Activated naive CD4-positive, alpha-beta T cell treated with anti-CD3 and anti-CD28 coated beads, Interleukin-2, amount 50 U/mL, for 24 hours (primary cell): ENCODE measurements around the gene GGCX.
"Not testable (repeated sequence)": the region's sequence is repeated elsewhere in the genome, so short reads cannot be mapped to it uniquely, and the experiment has no call there.

Experiments used
- H3K27ac Mint-ChIP-seq: one replicate; pipeline ENCODE4 v1.8.0; 2021; ENCODE audit warnings: mild to moderate bottlenecking, mixed read lengths
- H3K27me3 Mint-ChIP-seq: one replicate; pipeline ENCODE4 v1.8.0; 2021; ENCODE audit warnings: mixed read lengths
- H3K36me3 Mint-ChIP-seq: one replicate; pipeline ENCODE4 v1.8.0; 2021; ENCODE audit warnings: mixed read lengths
- H3K4me1 Mint-ChIP-seq: one replicate; pipeline ENCODE4 v1.8.0; 2021; ENCODE audit warnings: mixed read lengths
- H3K4me3 Mint-ChIP-seq: one replicate; pipeline ENCODE4 v1.8.0; 2021; ENCODE audit warnings: mild to moderate bottlenecking, mixed read lengths
- H3K9me3 Mint-ChIP-seq: one replicate; pipeline ENCODE4 v1.8.0; 2021; ENCODE audit warnings: mixed read lengths

The GGCX gene

DNA sequence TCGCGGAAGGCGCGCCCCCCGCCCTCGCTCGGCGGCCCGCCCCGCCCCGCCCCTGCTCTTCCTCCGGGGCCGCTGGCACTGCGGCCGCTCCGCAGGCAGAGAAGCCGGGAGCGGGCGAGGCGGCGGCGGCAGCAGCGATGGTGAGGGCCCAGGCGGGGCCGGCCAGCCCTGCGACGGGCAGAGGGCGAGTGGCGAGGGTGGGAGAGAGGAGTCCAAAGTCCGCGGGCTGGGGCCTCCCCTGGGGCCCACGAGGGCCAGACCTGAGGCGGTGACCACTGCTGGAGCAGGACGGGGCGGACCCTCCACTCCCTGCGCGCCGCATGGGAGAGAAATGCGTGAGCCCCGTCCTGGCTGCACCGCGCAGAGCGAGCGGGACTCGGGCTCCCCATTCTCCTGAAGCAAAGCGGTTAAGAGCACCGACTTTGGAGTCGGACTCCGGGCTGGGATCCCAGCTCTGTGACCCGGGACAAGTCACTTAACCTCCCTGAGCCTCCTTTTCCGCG is 23.1 kb upstream of the GGCX start, which contains the start of gene VAMP5:
VAMP5 (plus strand) TSS at position 78 of the 503 bp plus-strand sequence; CDS start at position 138, 60 bp downstream.
- Mint-ChIP-seq H3K4me1 (peaks cover 64% of the 10 kb centered on the region), H3K4me3 (peak within 1 kb of the TSS; percentile 87), H3K27me3 (no peaks in the 10 kb centered on the region), H3K36me3 (no peaks in the 10 kb centered on the region), H3K27ac (peak within 1 kb of the TSS; percentile 94), H3K9me3 (no peaks in the 10 kb centered on the region)

DNA sequence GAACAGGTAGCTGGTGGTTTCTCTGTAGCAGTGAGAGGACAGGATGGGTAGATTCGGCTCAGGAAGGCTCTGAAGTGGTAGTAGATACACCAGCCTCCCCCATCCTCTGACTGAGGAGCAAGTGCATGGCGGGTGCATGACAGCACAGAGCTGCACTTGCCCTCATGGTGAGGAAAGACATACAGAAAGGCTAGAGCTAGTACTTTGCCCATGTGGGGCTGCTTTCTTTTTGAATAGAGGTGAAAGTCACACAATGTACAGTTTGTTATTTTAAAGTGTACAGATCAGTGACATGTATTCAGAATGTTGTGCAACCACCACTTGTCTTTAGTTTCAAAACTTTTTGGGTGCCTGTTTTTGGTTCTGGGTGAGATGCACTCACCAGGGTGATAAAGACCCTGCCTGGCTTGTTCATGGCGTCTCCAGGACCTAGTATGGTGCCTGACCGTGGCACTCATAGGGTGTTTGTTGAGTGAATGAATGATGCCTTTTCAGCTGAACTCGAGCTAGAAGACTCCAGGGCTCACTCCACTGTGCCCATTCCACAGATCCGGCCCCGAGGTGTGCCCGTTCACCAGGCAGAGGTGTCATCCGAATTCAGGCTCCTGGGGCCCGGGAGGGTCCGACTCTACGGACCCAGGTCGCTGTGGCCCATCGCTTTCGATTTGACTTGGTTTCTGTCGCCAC is 22.5 kb upstream of the GGCX start:
- H3K27ac Mint-ChIP-seq = peak overlapping the region; percentile 92
- H3K27me3 Mint-ChIP-seq = no peaks in the 10 kb centered on the region
- no peaks in the 10 kb centered on the region for H3K36me3 Mint-ChIP-seq
- peak overlapping the region; percentile 87 for H3K4me3 Mint-ChIP-seq
- no peaks in the 10 kb centered on the region for H3K9me3 Mint-ChIP-seq
- peaks cover 68% of the 10 kb centered on the region for H3K4me1 Mint-ChIP-seq

- no peaks in the 10 kb centered on the region for H3K36me3 Mint-ChIP-seq
- H3K4me1 Mint-ChIP-seq = peaks cover 70% of the 10 kb centered on the region
- H3K9me3 Mint-ChIP-seq = no peaks in the 10 kb centered on the region
- no peaks in the 10 kb centered on the region for H3K27me3 Mint-ChIP-seq
- H3K27ac Mint-ChIP-seq = peak overlapping the region; percentile 39
- H3K4me3 Mint-ChIP-seq = no peak overlapping the region
These were observed 21.2 kb upstream of the GGCX start for GRCh38 chr2:85582492-85582891.

DNA sequence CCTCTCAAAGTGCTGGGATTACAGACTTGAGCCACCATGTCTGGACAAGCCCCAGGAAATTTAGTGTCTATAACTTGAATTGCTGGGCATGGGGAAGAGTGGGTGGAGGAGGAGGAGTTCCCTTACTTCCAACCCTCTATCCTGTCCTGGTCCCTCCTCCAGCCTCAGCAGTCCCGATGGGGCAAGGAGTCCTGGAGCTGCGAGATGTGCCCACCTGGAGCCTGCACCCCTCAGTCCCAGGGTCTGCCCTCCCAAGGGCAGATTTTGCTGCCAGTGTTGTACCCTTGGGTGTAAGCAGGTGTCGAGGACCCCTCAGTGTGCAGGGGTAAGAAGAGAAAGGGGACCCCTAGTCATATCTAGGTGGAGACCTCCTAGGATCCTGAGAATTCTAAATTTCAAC is 18.9 kb upstream of the GGCX start:
- no peaks in the 10 kb centered on the region for H3K27me3 Mint-ChIP-seq
- H3K36me3 Mint-ChIP-seq = no peaks in the 10 kb centered on the region
- peak overlapping the region; percentile 62 for H3K27ac Mint-ChIP-seq
- H3K4me3 Mint-ChIP-seq = peak overlapping the region; percentile 39
- no peaks in the 10 kb centered on the region for H3K9me3 Mint-ChIP-seq
- H3K4me1 Mint-ChIP-seq = peaks cover 62% of the 10 kb centered on the region

DNA sequence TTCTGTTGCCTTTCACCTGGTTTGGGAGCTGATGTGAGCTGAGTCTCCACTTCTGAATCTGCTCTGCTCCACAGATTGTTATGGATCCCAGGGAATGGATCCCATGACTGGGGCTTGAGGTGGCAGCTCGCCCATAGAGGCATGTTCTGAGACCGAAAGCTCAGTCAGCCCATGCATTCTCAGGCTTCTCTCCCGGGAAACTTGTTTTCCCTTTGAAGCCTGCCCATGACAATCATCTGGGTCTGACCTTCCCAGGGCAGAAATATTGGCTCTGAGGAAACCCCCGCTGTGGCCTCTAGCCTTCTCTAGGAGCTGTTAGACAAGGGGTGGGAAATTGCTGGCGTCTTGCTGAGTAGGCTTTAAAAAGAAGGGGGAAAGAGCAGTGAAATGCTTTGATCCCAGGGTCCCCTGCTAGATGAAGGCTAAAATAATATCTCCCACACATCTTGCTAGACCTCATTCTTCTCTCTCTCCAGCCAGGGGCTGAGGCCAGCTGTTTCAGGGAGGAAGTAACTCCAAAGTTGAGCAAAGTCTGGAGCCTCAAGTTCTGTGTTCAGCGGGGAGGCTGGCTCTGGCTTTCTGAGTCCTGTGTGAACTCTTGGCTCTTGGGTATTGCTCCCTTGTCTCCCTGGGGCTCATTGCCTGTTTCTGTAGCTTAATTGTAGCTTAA is 18.1 kb upstream of the GGCX start:
- Mint-ChIP-seq H3K4me1 (peaks cover 57% of the 10 kb centered on the region), H3K27me3 (no peaks in the 10 kb centered on the region), H3K9me3 (no peaks in the 10 kb centered on the region), H3K36me3 (no peaks in the 10 kb centered on the region), H3K27ac (peak overlapping the region; percentile 83), H3K4me3 (peak overlapping the region; percentile 91)

GRCh38 chr2:85578243-85579180 is 17.2 kb upstream of the GGCX start:
- Mint-ChIP-seq H3K27me3 (no peaks in the 10 kb centered on the region), H3K36me3 (no peaks in the 10 kb centered on the region), H3K4me3 (peak overlapping the region; percentile 91), H3K27ac (peak overlapping the region; percentile 83), H3K4me1 (peaks cover 52% of the 10 kb centered on the region), H3K9me3 (no peaks in the 10 kb centered on the region)

GRCh38 chr2:85577386-85578242 is 16.3 kb upstream of the GGCX start, which contains the start of gene VAMP8:
VAMP8 (plus strand) TSS chr2:85577586; CDS start chr2:85577647, 61 bp downstream.
- Mint-ChIP-seq H3K27me3 (no peaks in the 10 kb centered on the region), H3K4me3 (peak within 1 kb of the TSS; percentile 91), H3K36me3 (no peaks in the 10 kb centered on the region), H3K27ac (peak within 1 kb of the TSS; percentile 83), H3K4me1 (peaks cover 44% of the 10 kb centered on the region), H3K9me3 (no peaks in the 10 kb centered on the region)

GRCh38 chr2:85577063-85577385 is 15.7 kb upstream of the GGCX start:
- Mint-ChIP-seq H3K27me3 (no peaks in the 10 kb centered on the region), H3K4me3 (peak overlapping the region; percentile 91), H3K27ac (peak overlapping the region; percentile 83), H3K36me3 (no peaks in the 10 kb centered on the region), H3K4me1 (peaks cover 40% of the 10 kb centered on the region), H3K9me3 (no peaks in the 10 kb centered on the region)

DNA sequence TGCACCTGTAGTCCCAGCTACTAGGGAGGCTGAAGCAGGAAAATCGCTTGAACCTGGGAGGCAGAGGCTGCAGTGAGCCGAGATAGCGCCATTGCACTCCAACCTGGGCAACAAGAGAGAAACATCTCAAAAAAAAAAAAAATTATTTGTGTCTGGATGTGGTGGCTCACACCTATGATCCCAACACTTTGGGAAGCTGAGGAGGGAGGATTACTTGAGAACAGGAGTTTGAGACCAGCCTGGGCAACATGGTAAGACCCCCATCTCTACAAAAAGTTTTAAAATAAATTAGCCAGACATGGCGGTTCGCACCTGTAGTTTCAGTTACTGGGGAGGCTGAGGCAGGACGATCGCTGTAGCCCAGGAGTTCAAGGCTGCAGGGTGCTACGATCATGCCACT is 14.4 kb upstream of the GGCX start:
- no peaks in the 10 kb centered on the region for H3K27me3 Mint-ChIP-seq
- no peaks in the 10 kb centered on the region for H3K36me3 Mint-ChIP-seq
- no peak overlapping the region for H3K27ac Mint-ChIP-seq
- no peak overlapping the region for H3K4me3 Mint-ChIP-seq
- H3K9me3 Mint-ChIP-seq = no peaks in the 10 kb centered on the region
- H3K4me1 Mint-ChIP-seq = peaks cover 33% of the 10 kb centered on the region

DNA sequence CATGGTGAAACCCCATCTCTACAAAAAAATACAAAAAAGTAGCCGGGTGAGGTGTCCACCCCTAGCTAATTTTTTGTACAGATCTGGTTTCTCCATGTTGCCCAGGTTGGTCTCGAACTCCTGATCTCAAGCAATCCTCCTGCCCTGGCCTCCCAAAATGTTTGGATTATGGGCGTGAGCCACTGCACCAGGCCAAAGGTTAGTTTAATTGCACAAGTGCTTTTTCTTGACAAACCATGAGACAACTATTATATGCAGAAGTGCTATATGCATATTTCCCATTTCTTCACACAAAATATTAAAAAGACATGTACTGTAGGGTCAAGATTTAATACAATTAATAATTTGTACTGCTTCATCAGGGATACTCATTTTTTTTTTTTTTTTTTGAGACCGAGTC is 5.0 kb upstream of the GGCX start:
- no peaks in the 10 kb centered on the region for H3K27me3 Mint-ChIP-seq
- no peak overlapping the region for H3K27ac Mint-ChIP-seq
- H3K9me3 Mint-ChIP-seq = no peaks in the 10 kb centered on the region

DNA sequence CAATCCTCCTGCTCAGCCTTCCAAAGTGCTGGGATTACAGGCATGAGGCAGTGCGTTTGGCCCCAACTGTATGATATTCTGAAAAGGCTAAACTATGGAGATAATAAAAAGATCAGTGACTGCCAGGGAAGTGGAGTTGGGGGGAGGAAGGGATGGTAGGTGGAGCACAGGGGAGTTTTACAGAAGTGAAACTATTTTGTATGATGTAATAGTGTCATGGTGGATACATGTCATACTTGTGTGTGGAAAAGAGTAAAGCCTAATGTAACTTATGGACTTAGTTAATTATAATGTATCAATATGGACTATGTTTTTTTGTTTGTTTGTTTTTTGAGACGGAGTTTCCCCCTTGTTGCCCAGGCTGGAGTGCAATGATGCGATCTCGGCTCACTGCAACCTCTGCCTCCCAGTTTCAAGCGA is 2.9 kb upstream of the GGCX start:
- Mint-ChIP-seq H3K4me3 (no peak overlapping the region), H3K9me3 (no peaks in the 10 kb centered on the region), H3K36me3 (no peaks in the 10 kb centered on the region), H3K27ac (peak overlapping the region; percentile 71), H3K27me3 (no peaks in the 10 kb centered on the region), H3K4me1 (peaks cover 32% of the 10 kb centered on the region)

More for the DNA sequence above, 5.0 kb upstream of the GGCX start:
- peaks cover 13% of the 10 kb centered on the region for H3K4me1 Mint-ChIP-seq
- H3K4me3 Mint-ChIP-seq = no peak overlapping the region
- H3K36me3 Mint-ChIP-seq = no peaks in the 10 kb centered on the region

DNA sequence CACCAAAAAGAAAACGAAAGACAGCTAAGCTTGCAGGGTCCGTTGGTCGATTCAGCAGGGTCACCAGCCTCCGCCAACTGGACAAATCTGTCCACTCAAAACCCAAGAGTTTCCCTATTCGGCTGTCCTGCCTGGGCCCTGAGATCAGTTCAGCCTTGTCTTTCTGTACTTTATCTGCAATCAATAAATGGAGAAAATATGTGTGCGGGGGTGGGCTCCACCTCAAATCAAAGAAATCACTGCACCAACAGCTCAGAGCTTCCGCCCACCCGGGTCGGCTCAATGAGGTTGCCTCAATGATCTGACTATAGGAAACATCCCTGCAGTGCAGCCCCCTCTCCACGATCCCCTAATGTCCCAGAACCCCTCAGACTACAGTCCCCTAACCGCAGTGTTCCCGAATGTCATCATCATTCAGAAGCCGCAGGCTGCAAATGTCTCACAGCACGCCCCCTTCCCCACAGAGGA is 447 bp downstream of the GGCX start:
- no peaks in the 10 kb centered on the region for H3K9me3 Mint-ChIP-seq
- H3K27ac Mint-ChIP-seq = peak overlapping the region; percentile 79
- no peaks in the 10 kb centered on the region for H3K27me3 Mint-ChIP-seq
- H3K36me3 Mint-ChIP-seq = peaks cover 4% of the 10 kb centered on the region
- H3K4me3 Mint-ChIP-seq = peak overlapping the region; percentile 98
- peaks cover 44% of the 10 kb centered on the region for H3K4me1 Mint-ChIP-seq

DNA sequence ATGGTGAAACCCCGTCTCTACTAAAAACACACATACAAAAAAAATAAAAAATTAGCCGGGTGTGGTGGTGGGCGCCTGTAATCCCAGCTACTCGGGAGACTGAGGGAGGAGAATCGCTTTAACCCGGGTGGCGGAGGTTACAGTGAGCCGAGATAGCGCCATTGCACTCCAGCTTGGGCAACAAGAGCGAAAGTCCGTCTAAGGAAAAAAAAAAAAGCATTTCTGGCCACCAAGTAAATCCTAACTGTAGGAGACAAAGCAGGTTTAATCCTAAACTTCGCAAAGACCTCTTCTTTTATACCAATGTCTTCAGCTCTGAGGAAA is 928 bp downstream of the GGCX start:
- H3K27me3 Mint-ChIP-seq, H3K36me3 Mint-ChIP-seq, H3K9me3 Mint-ChIP-seq: not testable (repeated sequence)
- Mint-ChIP-seq H3K4me1 (peaks cover 44% of the 10 kb centered on the region), H3K4me3 (peak overlapping the region; percentile 98), H3K27ac (peak overlapping the region; percentile 35)

DNA sequence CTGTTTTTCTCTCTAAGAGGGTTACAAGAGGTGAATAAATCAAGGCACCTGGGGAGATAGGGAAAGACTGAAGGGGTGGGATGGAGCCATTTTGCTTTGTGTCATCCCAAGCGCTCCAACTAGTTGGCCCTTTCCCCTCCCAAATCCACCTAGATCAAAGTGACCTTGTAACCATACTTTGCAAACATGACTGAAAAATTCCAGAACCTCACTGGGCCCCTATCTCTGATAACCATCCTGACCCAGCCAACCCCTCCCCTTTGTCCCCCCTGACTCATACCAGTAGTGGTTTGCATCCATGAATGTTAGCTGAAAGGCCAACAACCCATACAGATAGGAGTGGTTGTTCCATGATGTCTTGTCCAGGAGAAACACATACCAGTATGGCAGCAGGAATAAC is 3.1 kb downstream of the GGCX start:
- Mint-ChIP-seq H3K27ac (no peak overlapping the region), H3K9me3 (no peaks in the 10 kb centered on the region), H3K27me3 (no peaks in the 10 kb centered on the region), H3K36me3 (peaks cover 7% of the 10 kb centered on the region), H3K4me1 (peaks cover 37% of the 10 kb centered on the region), H3K4me3 (no peak overlapping the region)

DNA sequence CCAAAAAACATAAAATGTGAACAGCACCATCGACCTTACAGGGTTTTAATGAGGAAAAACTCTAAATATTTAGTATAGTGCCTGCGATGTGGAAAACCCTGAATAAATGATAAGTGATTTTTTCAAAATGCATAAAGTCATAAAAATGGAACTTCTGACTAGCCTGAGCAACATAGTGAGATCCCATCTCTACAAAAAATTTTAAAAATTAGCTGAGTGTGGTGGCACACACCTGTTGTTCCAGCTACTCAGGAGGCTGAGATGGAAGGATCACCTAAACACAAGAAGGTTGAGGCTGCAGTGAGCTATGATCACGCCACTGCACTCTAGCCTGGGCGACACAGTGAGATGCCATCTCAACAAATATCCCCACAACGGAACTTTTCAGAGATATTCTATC is 4.2 kb downstream of the GGCX start:
- no peaks in the 10 kb centered on the region for H3K9me3 Mint-ChIP-seq
- H3K27me3 Mint-ChIP-seq = no peaks in the 10 kb centered on the region
- H3K4me1 Mint-ChIP-seq = peaks cover 40% of the 10 kb centered on the region
- H3K36me3 Mint-ChIP-seq = peaks cover 8% of the 10 kb centered on the region
- H3K4me3 Mint-ChIP-seq = no peak overlapping the region
- no peak overlapping the region for H3K27ac Mint-ChIP-seq
